Measurements from ENCODE around the gene OR5K1. TPM values are rescaled to one million over a fixed set of nuclear protein-coding genes. Genes with fewer than 3 reads are reported as not detected.
A peak's percentile ranks its signal among the peaks of the same experiment; 100 is the strongest.

The OR5K1 gene
- polyA plus RNA-seq = not detected

GRCh38 chr3:98462901-98463300 is at the start of gene OR5K1:
Gene OR5K1, plus strand, starts transcription at chr3:98463201. Its CDS starts 6,376 bp downstream, at chr3:98469577.
- H3K4me1 ChIP-seq (ENCODE audit: control insufficient read depth in 2 of 2, insufficient read depth in 2 of 2, low read length in 1 of 2) = no peaks in the 10 kb centered on the region
- WGBS, 2 donors = 52 to 79% methylated on average over 1 of the region's 1 CpG
- H3K36me3 ChIP-seq (ENCODE audit: control insufficient read depth in 2 of 2, insufficient read depth in 2 of 2, low read length in 1 of 2) = no peaks in the 10 kb centered on the region
- H3K27ac ChIP-seq (ENCODE audit: low read depth in 2 of 2, low read length in 1 of 2) = no peak within 1 kb of the TSS
- H3K27me3 ChIP-seq (ENCODE audit: control insufficient read depth in 1 of 2, insufficient read depth in 2 of 2, low read length in 2 of 2) = no peaks in the 10 kb centered on the region
- no peak within 1 kb of the TSS for H3K4me3 ChIP-seq (ENCODE audit: low read depth in 1 of 2, low read length in 2 of 2)
- H3K9me3 ChIP-seq (ENCODE audit: control insufficient read depth in 2 of 2, insufficient read depth in 1 of 2, low read depth in 1 of 2, low read length in 1 of 2) = no peaks in the 10 kb centered on the region

- Histone ChIP-seq H3K27me3 (ENCODE audit: control insufficient read depth in 1 of 2, insufficient read depth in 2 of 2, low read length in 2 of 2) (no peaks in the 10 kb centered on the region), H3K4me3 (ENCODE audit: low read depth in 1 of 2, low read length in 2 of 2) (no peak overlapping the region), H3K9me3 (ENCODE audit: control insufficient read depth in 2 of 2, insufficient read depth in 1 of 2, low read depth in 1 of 2, low read length in 1 of 2) (peaks cover 2 to 9% of the 10 kb centered on the region in 2 donors), H3K36me3 (ENCODE audit: control insufficient read depth in 2 of 2, insufficient read depth in 2 of 2, low read length in 1 of 2) (no peaks in the 10 kb centered on the region), H3K4me1 (ENCODE audit: control insufficient read depth in 2 of 2, insufficient read depth in 2 of 2, low read length in 1 of 2) (no peaks in the 10 kb centered on the region), H3K27ac (ENCODE audit: low read depth in 2 of 2, low read length in 1 of 2) (no peak overlapping the region)
Measured at GRCh38 chr3:98432575-98432974, 30.4 kb upstream of the OR5K1 start.

- Histone ChIP-seq H3K27ac (ENCODE audit: low read depth in 2 of 2, low read length in 1 of 2) (no peak overlapping the region), H3K4me1 (ENCODE audit: control insufficient read depth in 2 of 2, insufficient read depth in 2 of 2, low read length in 1 of 2) (no peaks in the 10 kb centered on the region), H3K36me3 (ENCODE audit: control insufficient read depth in 2 of 2, insufficient read depth in 2 of 2, low read length in 1 of 2) (no peaks in the 10 kb centered on the region), H3K4me3 (ENCODE audit: low read depth in 1 of 2, low read length in 2 of 2) (no peak overlapping the region), H3K27me3 (ENCODE audit: control insufficient read depth in 1 of 2, insufficient read depth in 2 of 2, low read length in 2 of 2) (no peaks in the 10 kb centered on the region), H3K9me3 (ENCODE audit: control insufficient read depth in 2 of 2, insufficient read depth in 1 of 2, low read depth in 1 of 2, low read length in 1 of 2) (peaks cover 2 to 3% of the 10 kb centered on the region in 2 donors)
- 23 to 35% methylated on average over 2 of the region's 2 CpGs for WGBS, 2 donors
Measured at GRCh38 chr3:98433764-98434163, 29.2 kb upstream of the OR5K1 start.

DNA sequence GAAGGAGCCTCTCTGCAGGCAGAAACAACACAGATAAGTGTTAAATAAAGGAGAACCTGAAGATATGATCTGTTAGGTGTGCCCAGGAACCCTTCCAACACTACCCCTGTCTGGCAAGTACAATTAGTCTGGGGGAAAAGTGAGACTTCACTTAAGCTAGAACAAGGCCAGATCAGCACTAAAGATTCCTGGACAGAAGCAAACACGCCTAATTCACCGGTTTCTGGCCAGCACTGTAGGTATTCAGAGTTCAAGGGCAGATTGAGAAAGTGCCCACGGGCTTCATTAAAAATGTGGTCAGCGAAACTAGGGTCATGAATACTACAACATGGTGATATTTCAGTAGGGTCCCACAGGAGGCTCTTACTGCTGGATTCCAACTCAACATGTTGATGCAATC is 28.6 kb upstream of the OR5K1 start:
- no peak overlapping the region for H3K4me3 ChIP-seq (ENCODE audit: low read depth in 1 of 2, low read length in 2 of 2)
- no peaks in the 10 kb centered on the region for H3K27me3 ChIP-seq (ENCODE audit: control insufficient read depth in 1 of 2, insufficient read depth in 2 of 2, low read length in 2 of 2)
- WGBS, 2 donors = 80 to 83% methylated on average over 4 of the region's 4 CpGs
- no peaks in the 10 kb centered on the region for H3K4me1 ChIP-seq (ENCODE audit: control insufficient read depth in 2 of 2, insufficient read depth in 2 of 2, low read length in 1 of 2)
- H3K36me3 ChIP-seq (ENCODE audit: control insufficient read depth in 2 of 2, insufficient read depth in 2 of 2, low read length in 1 of 2) = no peaks in the 10 kb centered on the region
- peaks cover 0 to 2% of the 10 kb centered on the region in 2 donors for H3K9me3 ChIP-seq (ENCODE audit: control insufficient read depth in 2 of 2, insufficient read depth in 1 of 2, low read depth in 1 of 2, low read length in 1 of 2)
- H3K27ac ChIP-seq (ENCODE audit: low read depth in 2 of 2, low read length in 1 of 2) = no peak overlapping the region

- H3K9me3 ChIP-seq (ENCODE audit: control insufficient read depth in 2 of 2, insufficient read depth in 1 of 2, low read depth in 1 of 2, low read length in 1 of 2) = no peaks in the 10 kb centered on the region
- no peaks in the 10 kb centered on the region for H3K36me3 ChIP-seq (ENCODE audit: control insufficient read depth in 2 of 2, insufficient read depth in 2 of 2, low read length in 1 of 2)
- no peak overlapping the region for H3K4me3 ChIP-seq (ENCODE audit: low read depth in 1 of 2, low read length in 2 of 2)
- no peaks in the 10 kb centered on the region for H3K27me3 ChIP-seq (ENCODE audit: control insufficient read depth in 1 of 2, insufficient read depth in 2 of 2, low read length in 2 of 2)
- H3K4me1 ChIP-seq (ENCODE audit: control insufficient read depth in 2 of 2, insufficient read depth in 2 of 2, low read length in 1 of 2) = no peaks in the 10 kb centered on the region
- H3K27ac ChIP-seq (ENCODE audit: low read depth in 2 of 2, low read length in 1 of 2) = no peak overlapping the region
Measured at GRCh38 chr3:98440283-98440682, 22.7 kb upstream of the OR5K1 start.

GRCh38 chr3:98445949-98446406 is 17.0 kb upstream of the OR5K1 start:
- 39 to 61% methylated on average over 5 of the region's 5 CpGs for WGBS, 2 donors
- Histone ChIP-seq H3K9me3 (ENCODE audit: control insufficient read depth in 2 of 2, insufficient read depth in 1 of 2, low read depth in 1 of 2, low read length in 1 of 2) (no peaks in the 10 kb centered on the region), H3K27ac (ENCODE audit: low read depth in 2 of 2, low read length in 1 of 2) (no peak overlapping the region), H3K36me3 (ENCODE audit: control insufficient read depth in 2 of 2, insufficient read depth in 2 of 2, low read length in 1 of 2) (no peaks in the 10 kb centered on the region), H3K4me3 (ENCODE audit: low read depth in 1 of 2, low read length in 2 of 2) (no peak overlapping the region), H3K4me1 (ENCODE audit: control insufficient read depth in 2 of 2, insufficient read depth in 2 of 2, low read length in 1 of 2) (no peaks in the 10 kb centered on the region), H3K27me3 (ENCODE audit: control insufficient read depth in 1 of 2, insufficient read depth in 2 of 2, low read length in 2 of 2) (no peaks in the 10 kb centered on the region)

DNA sequence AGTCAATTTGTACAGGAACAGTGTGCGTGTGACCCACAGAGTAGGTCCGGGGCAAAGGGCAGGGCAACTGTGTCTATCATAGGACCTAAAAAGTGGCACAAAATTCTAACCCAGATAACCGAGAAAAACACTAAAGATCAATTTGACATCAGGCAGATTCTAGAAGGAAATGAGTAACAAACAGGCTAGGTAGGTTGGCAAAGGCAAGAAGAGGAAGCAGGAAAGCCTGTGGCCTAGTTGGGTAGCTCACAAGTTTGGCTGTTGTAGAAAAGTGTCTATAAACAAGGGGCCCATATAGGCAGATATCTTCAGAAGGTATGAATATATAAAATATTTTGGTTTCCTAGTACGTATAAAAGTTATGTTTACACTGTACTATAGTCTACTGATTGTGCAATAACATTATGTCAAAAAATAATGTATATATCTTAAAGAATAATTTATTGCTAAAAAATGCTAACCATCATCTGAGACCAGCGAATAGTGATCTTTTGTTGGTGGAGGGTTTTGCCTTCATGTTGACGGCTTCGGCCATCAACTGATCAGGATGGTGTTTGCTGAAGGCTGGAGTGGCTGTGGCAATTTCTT is 13.3 kb upstream of the OR5K1 start:
- H3K36me3 ChIP-seq (ENCODE audit: control insufficient read depth in 2 of 2, insufficient read depth in 2 of 2, low read length in 1 of 2) = no peaks in the 10 kb centered on the region
- H3K4me3 ChIP-seq (ENCODE audit: low read depth in 1 of 2, low read length in 2 of 2) = no peak overlapping the region
- H3K9me3 ChIP-seq (ENCODE audit: control insufficient read depth in 2 of 2, insufficient read depth in 1 of 2, low read depth in 1 of 2, low read length in 1 of 2) = peaks cover 0 to 2% of the 10 kb centered on the region in 2 donors
- no peaks in the 10 kb centered on the region for H3K4me1 ChIP-seq (ENCODE audit: control insufficient read depth in 2 of 2, insufficient read depth in 2 of 2, low read length in 1 of 2)
- no peaks in the 10 kb centered on the region for H3K27me3 ChIP-seq (ENCODE audit: control insufficient read depth in 1 of 2, insufficient read depth in 2 of 2, low read length in 2 of 2)
- H3K27ac ChIP-seq (ENCODE audit: low read depth in 2 of 2, low read length in 1 of 2) = peak overlapping the region in 1 of 2 donors; percentile 57
- WGBS, 2 donors = 82 to 85% methylated on average over 7 of the region's 7 CpGs

GRCh38 chr3:98450372-98450771 is 12.6 kb upstream of the OR5K1 start:
- Histone ChIP-seq H3K36me3 (ENCODE audit: control insufficient read depth in 2 of 2, insufficient read depth in 2 of 2, low read length in 1 of 2) (no peaks in the 10 kb centered on the region), H3K27ac (ENCODE audit: low read depth in 2 of 2, low read length in 1 of 2) (no peak overlapping the region), H3K27me3 (ENCODE audit: control insufficient read depth in 1 of 2, insufficient read depth in 2 of 2, low read length in 2 of 2) (no peaks in the 10 kb centered on the region), H3K4me3 (ENCODE audit: low read depth in 1 of 2, low read length in 2 of 2) (no peak overlapping the region), H3K9me3 (ENCODE audit: control insufficient read depth in 2 of 2, insufficient read depth in 1 of 2, low read depth in 1 of 2, low read length in 1 of 2) (peaks cover 0 to 2% of the 10 kb centered on the region in 2 donors), H3K4me1 (ENCODE audit: control insufficient read depth in 2 of 2, insufficient read depth in 2 of 2, low read length in 1 of 2) (no peaks in the 10 kb centered on the region)
- WGBS, 2 donors = 81 to 89% methylated on average over 4 of the region's 4 CpGs

GRCh38 chr3:98453827-98454226 is 9.2 kb upstream of the OR5K1 start:
- H3K4me1 ChIP-seq (ENCODE audit: control insufficient read depth in 2 of 2, insufficient read depth in 2 of 2, low read length in 1 of 2) = no peaks in the 10 kb centered on the region
- H3K4me3 ChIP-seq (ENCODE audit: low read depth in 1 of 2, low read length in 2 of 2) = no peak overlapping the region
- H3K9me3 ChIP-seq (ENCODE audit: control insufficient read depth in 2 of 2, insufficient read depth in 1 of 2, low read depth in 1 of 2, low read length in 1 of 2) = peaks cover 0 to 2% of the 10 kb centered on the region in 2 donors
- H3K36me3 ChIP-seq (ENCODE audit: control insufficient read depth in 2 of 2, insufficient read depth in 2 of 2, low read length in 1 of 2) = no peaks in the 10 kb centered on the region
- no peak overlapping the region for H3K27ac ChIP-seq (ENCODE audit: low read depth in 2 of 2, low read length in 1 of 2)
- no peaks in the 10 kb centered on the region for H3K27me3 ChIP-seq (ENCODE audit: control insufficient read depth in 1 of 2, insufficient read depth in 2 of 2, low read length in 2 of 2)

DNA sequence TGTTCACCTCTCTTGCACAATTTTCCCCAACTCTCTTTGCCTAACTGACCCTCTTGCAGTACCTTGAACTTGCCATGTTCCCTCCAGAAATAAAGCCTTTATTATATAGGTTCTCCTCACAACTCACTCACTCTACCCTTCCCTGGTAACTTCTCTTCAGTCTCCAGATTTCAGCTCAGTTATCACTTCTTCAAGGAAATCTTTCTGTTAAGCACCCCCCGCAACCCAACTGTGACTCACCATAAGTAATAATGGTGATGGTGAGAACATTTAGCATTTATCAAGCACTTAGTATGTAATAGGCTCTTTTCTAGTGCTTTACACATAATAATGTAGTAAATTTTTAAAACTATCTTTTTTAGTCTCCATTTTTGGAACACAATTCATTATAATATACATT is 8.1 kb upstream of the OR5K1 start:
- Histone ChIP-seq H3K4me3 (ENCODE audit: low read depth in 1 of 2, low read length in 2 of 2) (no peak overlapping the region), H3K36me3 (ENCODE audit: control insufficient read depth in 2 of 2, insufficient read depth in 2 of 2, low read length in 1 of 2) (no peaks in the 10 kb centered on the region), H3K27ac (ENCODE audit: low read depth in 2 of 2, low read length in 1 of 2) (no peak overlapping the region), H3K27me3 (ENCODE audit: control insufficient read depth in 1 of 2, insufficient read depth in 2 of 2, low read length in 2 of 2) (no peaks in the 10 kb centered on the region), H3K9me3 (ENCODE audit: control insufficient read depth in 2 of 2, insufficient read depth in 1 of 2, low read depth in 1 of 2, low read length in 1 of 2) (peaks cover 0 to 2% of the 10 kb centered on the region in 2 donors), H3K4me1 (ENCODE audit: control insufficient read depth in 2 of 2, insufficient read depth in 2 of 2, low read length in 1 of 2) (no peaks in the 10 kb centered on the region)
- 80 to 88% methylated on average over 1 of the region's 1 CpG for WGBS, 2 donors

All from esophagus (tissue), 2 donors.